HG03103 (cell line): ENCODE data around the gene MAPK10.
"Not testable (repeated sequence)": the region's sequence is repeated elsewhere in the genome, so short reads cannot be mapped to it uniquely, and the experiment has no call there.

Source experiments
- ATAC-seq: cut with Tn5 transposase; IDR thresholded peaks from one replicate; pipeline ENCODE4 v1.9.1; 2021; ENCODE audit warnings: low read depth; ENCODE audit not compliant: unreplicated experiment

The MAPK10 gene

GRCh38 chr4:86218746-86219473 lies 140.9 kb downstream of the MAPK10 start:
- ATAC-seq = no peak

GRCh38 chr4:86203176-86203575 lies 156.7 kb downstream of the MAPK10 start:
- ATAC-seq = no peak

GRCh38 chr4:86185659-86186058 lies 174.2 kb downstream of the MAPK10 start:
- ATAC-seq = no peak

GRCh38 chr4:86184901-86185285 lies 175.0 kb downstream of the MAPK10 start:
- no peak for ATAC-seq

- ATAC-seq = no peak
These were observed 175.5 kb downstream of the MAPK10 start for GRCh38 chr4:86184216-86184900.

GRCh38 chr4:86181585-86181984 lies 178.3 kb downstream of the MAPK10 start:
- ATAC-seq = no peak

- no peak for ATAC-seq
These were observed 181.6 kb downstream of the MAPK10 start for GRCh38 chr4:86178211-86178610.

- ATAC-seq = no peak
These were observed 185.3 kb downstream of the MAPK10 start for GRCh38 chr4:86174506-86174905.

- not testable (repeated sequence) for ATAC-seq
These were observed 191.5 kb downstream of the MAPK10 start for GRCh38 chr4:86168335-86168734.

GRCh38 chr4:86160426-86160825 lies 199.4 kb downstream of the MAPK10 start:
- no peak for ATAC-seq

- ATAC-seq = no peak
These were observed 200.6 kb downstream of the MAPK10 start for GRCh38 chr4:86159216-86159615.

GRCh38 chr4:86156531-86156930 lies 203.3 kb downstream of the MAPK10 start:
- ATAC-seq = no peak

- ATAC-seq = no peak
These were observed 204.1 kb downstream of the MAPK10 start for GRCh38 chr4:86155766-86156165.

GRCh38 chr4:86152454-86152853 lies 207.4 kb downstream of the MAPK10 start:
- ATAC-seq = no peak

- no peak for ATAC-seq
These were observed 208.7 kb downstream of the MAPK10 start for GRCh38 chr4:86151196-86151595.

GRCh38 chr4:86141161-86141560 lies 218.7 kb downstream of the MAPK10 start:
- ATAC-seq = no peak

- ATAC-seq = no peak
These were observed 227.4 kb downstream of the MAPK10 start for GRCh38 chr4:86132468-86132867.

GRCh38 chr4:86131456-86131855 lies 228.4 kb downstream of the MAPK10 start:
- no peak for ATAC-seq

GRCh38 chr4:86130160-86130933 lies 229.5 kb downstream of the MAPK10 start:
- ATAC-seq = no peak

- no peak for ATAC-seq
These were observed 230.3 kb downstream of the MAPK10 start for GRCh38 chr4:86129546-86129945.

GRCh38 chr4:86122404-86122803 lies 237.4 kb downstream of the MAPK10 start:
- ATAC-seq = no peak
